GM20431 (cell line): Measurements from ENCODE around the gene ZNF514.
"Not testable (repeated sequence)": the region's sequence is repeated elsewhere in the genome, so short reads cannot be mapped to it uniquely, and the experiment has no call there.

Source experiments
- in situ Hi-C: fragments of 300-500 bp; cut with MseI, MboI; formaldehyde crosslinking; loops from one replicate; pipeline ENCODE4 v1.15.0; 2020; ENCODE audit warnings: low sequenced_read_pairs; ENCODE audit not compliant: unreplicated experiment

ZNF514 gene

DNA sequence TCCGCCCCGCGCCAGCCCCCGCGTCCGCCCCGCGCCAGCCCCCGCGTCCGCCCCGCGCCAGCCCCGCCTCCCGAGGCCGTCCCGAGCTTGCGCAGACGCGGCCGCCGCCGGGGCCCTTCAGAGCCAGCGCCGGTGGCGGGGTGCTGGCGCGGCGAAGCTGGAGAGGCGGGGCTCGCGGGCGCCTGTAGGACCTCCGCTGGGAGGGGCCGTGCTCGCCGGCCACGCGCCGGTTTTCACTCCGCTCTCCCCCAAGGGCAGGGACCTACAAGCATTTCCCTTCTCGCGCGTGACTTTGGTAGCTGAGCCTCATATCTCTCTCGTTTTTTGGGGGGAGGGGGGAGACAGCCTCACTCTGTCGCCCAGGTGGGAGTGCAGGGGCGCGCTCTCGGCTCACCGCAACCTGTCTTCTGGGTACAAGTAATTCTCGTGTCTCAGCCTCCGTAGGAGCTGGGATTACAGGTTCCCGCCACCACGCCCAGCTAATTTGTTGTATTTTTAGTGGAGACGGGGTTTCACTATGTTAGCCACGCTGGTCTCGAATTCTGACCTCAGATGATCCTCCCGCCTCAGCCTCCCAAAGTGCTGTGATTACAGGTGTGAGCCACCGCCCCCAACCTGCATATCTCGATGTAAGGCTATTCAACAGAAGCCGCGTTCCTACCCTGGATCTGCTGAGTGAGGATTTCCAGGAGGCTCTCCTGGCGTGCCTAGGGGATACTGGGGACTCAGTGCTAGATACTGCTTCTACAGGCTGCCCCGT is at the start of gene ZNF514:
TSS of gene ZNF514 (minus strand) at position 159 of the 760 bp plus-strand sequence. CDS start 6,595 bp downstream, outside the sequence.
- in situ Hi-C loops, result no loop called here

GRCh38 chr2:95208106-95208505 is 48.5 kb upstream of the ZNF514 start:
- in situ Hi-C loops, result no loop called here

DNA sequence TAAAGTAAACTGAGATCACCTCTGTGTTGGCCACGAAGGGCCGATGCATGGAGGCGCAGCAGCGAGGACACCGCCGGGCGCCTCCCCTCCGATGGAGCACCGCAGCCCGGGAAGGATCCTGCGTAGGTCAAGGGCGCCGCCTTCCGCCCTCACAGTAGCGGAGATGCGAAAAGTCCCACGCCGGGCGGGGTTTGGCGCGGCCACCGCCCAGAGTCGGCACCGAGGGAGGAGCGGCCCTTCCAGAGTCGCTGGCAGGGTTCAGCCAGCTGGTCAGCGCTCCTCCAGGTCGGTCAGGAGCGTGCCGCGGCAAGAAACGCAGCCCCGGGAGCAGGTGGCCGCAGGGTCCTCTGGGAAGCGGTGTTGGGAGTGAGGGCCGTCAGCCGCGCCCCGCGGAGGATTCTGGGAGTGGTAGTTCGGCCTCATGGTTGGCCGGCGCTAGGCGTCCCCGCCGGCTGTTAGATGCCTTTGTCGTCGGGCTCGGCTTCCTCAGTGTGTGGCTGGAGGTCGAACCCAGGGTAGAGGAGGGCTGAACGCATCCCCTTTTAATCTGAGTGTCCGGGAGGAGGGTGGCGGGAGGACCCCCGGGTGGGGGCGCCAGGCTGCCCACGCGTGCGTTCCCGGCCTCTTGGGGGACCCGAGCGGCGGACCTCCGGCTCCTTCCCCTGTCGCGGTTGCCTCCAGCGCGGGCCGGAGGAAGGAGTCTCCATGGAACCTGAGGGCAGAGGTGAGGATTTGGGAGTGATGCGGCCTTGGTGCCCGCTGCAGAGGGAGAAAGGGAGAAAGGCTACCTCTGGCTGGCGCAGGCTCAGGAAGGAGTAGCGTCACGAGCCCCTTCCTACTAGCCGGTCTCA is 47.7 kb upstream of the ZNF514 start, which contains the start of gene ZNF892:
TSS of gene ZNF892 (plus strand) at position 411 of the 851 bp plus-strand sequence. CDS start at position 706, 295 bp downstream.
- in situ Hi-C loops, result no loop called here

- in situ Hi-C loops, result no loop called here
Observed at GRCh38 chr2:95206096-95206495, 46.4 kb upstream of the ZNF514 start.

DNA sequence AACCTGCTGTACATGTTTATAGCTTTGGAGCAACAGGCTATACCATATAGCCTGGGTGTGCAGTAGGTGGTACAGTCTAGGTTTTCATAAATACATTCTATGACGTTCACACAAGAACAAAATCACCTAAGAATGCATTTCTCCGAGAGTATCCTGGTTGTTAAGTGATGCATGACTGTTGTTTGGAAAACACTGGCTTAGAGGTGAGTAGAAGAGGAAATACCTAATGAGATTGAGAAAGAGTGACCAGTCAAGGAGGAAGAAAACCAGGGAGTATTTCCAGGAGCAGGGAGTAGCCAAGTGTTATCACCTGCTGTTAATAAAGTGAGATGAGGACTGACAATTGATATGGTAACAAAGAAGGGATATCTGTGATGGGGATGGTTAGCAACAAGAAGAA is 44.7 kb upstream of the ZNF514 start:
- in situ Hi-C loops, result no loop called here

- in situ Hi-C loops, result no loop called here
Observed at GRCh38 chr2:95203911-95204310, 44.3 kb upstream of the ZNF514 start.

GRCh38 chr2:95192956-95193355 is 33.3 kb upstream of the ZNF514 start:
- in situ Hi-C loops, result not testable (repeated sequence)

- in situ Hi-C loops, result no loop called here
Observed at GRCh38 chr2:95185973-95186372, 26.3 kb upstream of the ZNF514 start.

GRCh38 chr2:95185197-95185596 is 25.5 kb upstream of the ZNF514 start:
- in situ Hi-C loops, result no loop called here

- in situ Hi-C loops, result no loop called here
Observed at GRCh38 chr2:95181774-95182173, 22.1 kb upstream of the ZNF514 start.

DNA sequence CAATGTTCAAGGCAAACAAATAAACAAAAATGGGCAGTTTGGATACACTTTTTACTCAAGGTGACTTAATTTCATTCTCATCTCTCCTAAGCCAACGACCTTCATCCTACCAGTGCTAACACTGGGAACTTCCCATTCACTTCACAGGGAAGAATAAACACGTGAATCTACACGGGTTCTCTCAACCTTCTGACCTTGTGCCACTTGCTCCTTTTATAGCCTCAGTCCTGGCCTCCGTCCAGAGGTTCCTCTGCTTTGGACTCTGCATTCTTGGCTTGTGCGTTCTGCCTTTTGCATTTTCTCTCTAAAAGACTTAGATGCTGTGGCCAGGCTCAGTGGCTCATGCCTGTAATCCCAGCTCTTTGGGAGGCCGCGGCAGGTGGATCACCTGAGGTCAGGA is 19.8 kb upstream of the ZNF514 start:
- in situ Hi-C loops, result no loop called here

GRCh38 chr2:95174031-95174542 is 14.4 kb upstream of the ZNF514 start:
- in situ Hi-C loops, result no loop called here

GRCh38 chr2:95171902-95172301 is 12.3 kb upstream of the ZNF514 start:
- in situ Hi-C loops, result no loop called here

DNA sequence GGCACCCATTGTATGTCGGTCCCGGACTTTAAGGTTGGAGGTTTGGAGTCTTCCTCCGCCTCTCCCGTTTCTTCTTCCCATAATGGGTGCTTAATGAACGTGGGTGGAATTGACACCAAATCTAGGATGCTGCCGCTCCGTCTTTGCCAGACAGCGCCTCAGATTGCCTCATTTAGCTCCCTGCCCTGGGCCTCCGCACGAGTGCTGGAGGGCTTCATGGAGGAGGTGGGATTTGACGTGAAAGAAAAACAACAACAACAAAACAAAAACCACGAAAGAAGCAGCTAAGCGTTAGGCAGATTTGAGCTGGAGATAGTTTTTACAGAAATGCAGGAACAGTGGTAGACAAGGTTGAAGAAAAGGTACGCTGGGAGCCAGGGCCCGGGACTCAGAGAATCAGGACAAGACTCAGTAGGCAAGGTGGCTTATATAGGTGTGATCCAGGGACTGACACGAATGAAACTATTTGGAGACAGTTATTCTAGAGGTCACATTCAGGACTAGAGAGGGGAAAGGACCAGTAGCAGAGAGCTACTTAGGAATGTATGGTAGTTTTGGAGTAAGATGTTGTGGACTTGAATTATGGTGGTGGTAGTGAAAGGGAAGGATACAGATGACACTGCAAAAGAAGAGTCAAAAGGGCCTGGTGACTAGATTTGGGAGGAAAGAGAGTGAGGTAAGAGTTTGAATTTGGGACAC is 6.6 kb upstream of the ZNF514 start:
- in situ Hi-C loops, result no loop called here

- in situ Hi-C loops, result no loop called here
Observed at GRCh38 chr2:95165371-95166064, 5.9 kb upstream of the ZNF514 start, which contains the start of gene ZNF2. Gene ZNF2 (plus strand): TSS chr2:95165809. CDS start chr2:95176227, 10,418 bp downstream.

DNA sequence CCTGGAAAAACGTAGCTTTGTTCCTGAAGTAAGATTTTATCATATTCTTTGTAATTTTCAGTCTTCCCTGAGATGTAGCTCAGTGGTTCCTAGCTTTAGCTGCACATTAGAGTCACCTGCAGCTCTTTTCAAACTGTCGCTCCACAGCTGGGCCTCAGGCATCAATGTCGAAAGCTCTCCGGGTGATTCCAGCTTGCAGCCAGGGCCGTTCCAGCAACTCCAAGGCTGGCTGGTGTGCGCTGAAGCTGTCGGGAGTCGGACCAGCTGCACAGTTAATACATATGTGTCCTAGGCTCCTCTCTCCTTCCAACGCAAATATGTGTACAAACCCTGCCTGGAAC is 5.4 kb upstream of the ZNF514 start:
- in situ Hi-C loops, result no loop called here

GRCh38 chr2:95158891-95159619 is 593 bp downstream of the ZNF514 start:
- in situ Hi-C loops, result no loop called here

GRCh38 chr2:95158441-95158840 is 1.2 kb downstream of the ZNF514 start:
- in situ Hi-C loops, result no loop called here

DNA sequence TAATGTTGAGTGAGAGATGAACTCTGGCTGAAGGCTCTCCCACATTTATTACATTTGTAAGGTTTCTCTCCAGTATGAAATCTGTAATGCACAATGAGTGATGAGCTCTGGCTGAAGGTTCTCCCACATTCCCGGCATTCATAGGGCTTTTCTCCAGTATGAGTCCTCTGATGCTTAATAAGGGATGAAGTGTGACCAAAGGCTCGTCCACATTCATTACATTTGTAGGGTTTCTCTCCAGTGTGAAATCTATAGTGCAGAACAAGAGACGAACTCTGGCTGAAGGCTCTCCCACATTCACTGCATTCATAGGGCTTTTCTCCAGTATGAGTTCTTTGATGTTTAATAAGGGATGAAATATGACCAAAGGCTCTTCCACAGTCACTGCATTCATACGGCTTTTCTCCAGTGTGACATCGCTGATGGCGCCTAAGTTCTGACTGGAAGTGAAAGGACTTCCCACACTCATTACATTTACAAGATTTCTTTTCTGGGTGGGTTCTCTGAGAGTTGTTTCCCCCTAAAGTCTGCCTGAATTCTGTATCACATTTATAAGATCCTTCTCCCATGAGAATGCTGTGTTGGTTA is 10.2 kb downstream of the ZNF514 start:
- in situ Hi-C loops, result no loop called here
